ENCODE results near the gene SEPTIN1.

GRCh38 chr16:30352488-30353401 is 29.6 kb downstream of the SEPTIN1 start:
- peak; percentile 17 to 31 for TF ChIP-seq CTCF (IDR thresholded peaks at IDR 0.05; ENCODE audit: extremely low read depth in 1 of 2, insufficient read depth in 1 of 2, low read depth in 1 of 2, low read length in 2 of 2)
- TF ChIP-seq POLR2A (IDR thresholded peaks at IDR 0.05; ENCODE audit: low read depth, low read length) = no peak
- TF ChIP-seq MAX (IDR thresholded peaks at IDR 0.05; ENCODE audit: insufficient read depth, insufficient read length) = no peak
- no peak for TF ChIP-seq MYC (IDR thresholded peaks at IDR 0.05; ENCODE audit: low read depth, low read length)
- no peak for TF ChIP-seq POLR2AphosphoS5 (IDR thresholded peaks at IDR 0.05; ENCODE audit: insufficient read depth, low read depth, low read length)
- no peak for TF ChIP-seq FOS (IDR thresholded peaks at IDR 0.05; ENCODE audit: borderline replicate concordance, insufficient read depth, low read length)
- TF ChIP-seq EZH2 (IDR thresholded peaks at IDR 0.05; ENCODE audit: borderline replicate concordance, low read depth, low read length, severe bottlenecking) = no peak
- no peak for TF ChIP-seq JUN (IDR thresholded peaks at IDR 0.05; ENCODE audit: borderline replicate concordance, insufficient read depth, insufficient read length, low read depth)

All from endothelial cell of umbilical vein (primary cell).